SK-N-MC (cell line): Measurements from ENCODE around the gene PIK3C2G.

Experiments
- EZH2 ChIP-seq: fragments of 200-600 bp; sonication (generic); IDR thresholded peaks from one replicate; pipeline ENCODE4 v1.6.1; 2017; ENCODE audit warnings: antibody characterized with exemption
- FOXP2 ChIP-seq: optimal IDR thresholded peaks from 2 replicates; pipeline ENCODE3; 2011; ENCODE audit warnings: mild to moderate bottlenecking, moderate library complexity; ENCODE audit not compliant: insufficient read depth; ENCODE audit errors: extremely low read length, control extremely low read depth
- POLR2AphosphoS5 ChIP-seq: IDR thresholded peaks from 2 replicates; pipeline ENCODE4 v1.6.1; 2012; ENCODE audit warnings: mild to moderate bottlenecking, low read depth, low read length, borderline replicate concordance

- no peak for TF ChIP-seq POLR2AphosphoS5
- TF ChIP-seq EZH2 = no peak
- no peak for TF ChIP-seq FOXP2
These were observed 330.2 kb downstream of the PIK3C2G start for GRCh38 chr12:18591473-18591872.
